ENCODE measurements around the gene PPP6R2.
A peak's percentile ranks its signal among the peaks of the same experiment; 100 is the strongest.
"Not testable (repeated sequence)": the region's sequence is repeated elsewhere in the genome, so short reads cannot be mapped to it uniquely, and the experiment has no call there.

The PPP6R2 gene

DNA sequence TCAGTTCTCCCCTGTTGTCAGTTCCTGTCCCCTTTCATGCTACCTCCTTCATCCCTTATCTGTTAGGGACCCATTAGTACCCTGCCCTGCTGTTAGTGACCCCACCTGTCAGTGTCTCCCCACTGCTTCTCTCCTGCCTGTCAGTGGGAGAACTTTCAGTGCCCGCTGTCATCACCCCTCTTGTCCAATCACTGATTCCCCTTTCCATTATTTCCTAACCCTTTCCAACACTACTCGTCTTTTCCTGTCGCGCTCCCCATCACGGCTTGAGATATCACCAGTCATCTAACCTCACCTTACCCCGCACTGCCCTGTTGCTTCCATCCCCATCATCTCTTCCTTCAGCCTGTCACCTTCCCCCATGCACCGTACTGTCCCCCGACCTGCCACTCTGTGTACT is 4.0 kb downstream of the PPP6R2 start:
- no peak for DNase-seq

- DNase-seq, result no peak
These were observed 4.9 kb downstream of the PPP6R2 start for GRCh38 chr22:50348058-50348457.

GRCh38 chr22:50356186-50356585 is 13.1 kb downstream of the PPP6R2 start:
- no peak for DNase-seq

- DNase-seq, result no peak
These were observed 14.1 kb downstream of the PPP6R2 start for GRCh38 chr22:50357222-50357621.

GRCh38 chr22:50357756-50358155 is 14.6 kb downstream of the PPP6R2 start:
- no peak for DNase-seq

GRCh38 chr22:50360578-50360977 is 17.5 kb downstream of the PPP6R2 start:
- no peak for DNase-seq

DNA sequence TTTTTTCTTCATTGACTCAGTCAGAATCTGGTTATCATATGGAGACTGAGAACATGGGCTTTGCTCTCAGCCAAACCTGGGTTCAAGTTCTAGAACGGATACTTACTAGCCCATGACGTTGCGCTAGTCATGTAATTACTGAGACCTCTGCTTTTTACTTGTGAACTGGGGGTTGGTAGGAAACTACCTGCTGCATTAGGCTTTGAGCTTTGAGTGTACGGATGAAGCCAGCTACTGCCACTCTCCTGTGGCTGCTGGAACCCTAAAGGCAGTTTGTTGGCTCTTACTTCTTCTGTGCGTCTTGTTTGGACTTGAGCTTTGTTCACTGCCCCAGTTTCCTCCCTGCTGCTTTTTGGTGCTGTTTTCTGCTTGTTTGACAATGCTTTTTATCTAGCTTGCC is 18.1 kb downstream of the PPP6R2 start:
- no peak for DNase-seq

GRCh38 chr22:50361688-50362087 is 18.6 kb downstream of the PPP6R2 start:
- no peak for DNase-seq

- DNase-seq, result no peak
These were observed 20.2 kb downstream of the PPP6R2 start for GRCh38 chr22:50363166-50363802.

DNA sequence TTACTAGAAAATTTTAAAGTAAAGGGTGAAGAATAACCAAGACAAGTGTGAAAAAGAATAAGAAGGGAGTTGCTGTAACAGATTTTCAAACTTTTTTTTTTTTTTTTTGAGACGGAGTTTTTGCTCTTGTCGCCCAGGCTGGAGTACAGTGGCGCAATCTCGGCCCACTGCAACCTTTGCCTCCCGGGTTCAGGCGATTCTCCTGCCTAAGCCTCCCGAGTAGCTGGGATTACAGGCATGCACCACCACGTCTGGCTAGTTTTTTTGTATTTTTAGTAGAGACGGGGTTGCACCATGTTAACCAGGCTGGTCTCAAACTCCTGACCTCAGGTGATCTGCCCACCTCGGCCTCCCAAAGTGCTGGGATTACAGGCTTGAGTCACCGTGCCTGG is 20.7 kb downstream of the PPP6R2 start:
- DNase-seq, result not testable (repeated sequence)

- no peak for DNase-seq
These were observed 24.8 kb downstream of the PPP6R2 start for GRCh38 chr22:50367778-50368500.

DNA sequence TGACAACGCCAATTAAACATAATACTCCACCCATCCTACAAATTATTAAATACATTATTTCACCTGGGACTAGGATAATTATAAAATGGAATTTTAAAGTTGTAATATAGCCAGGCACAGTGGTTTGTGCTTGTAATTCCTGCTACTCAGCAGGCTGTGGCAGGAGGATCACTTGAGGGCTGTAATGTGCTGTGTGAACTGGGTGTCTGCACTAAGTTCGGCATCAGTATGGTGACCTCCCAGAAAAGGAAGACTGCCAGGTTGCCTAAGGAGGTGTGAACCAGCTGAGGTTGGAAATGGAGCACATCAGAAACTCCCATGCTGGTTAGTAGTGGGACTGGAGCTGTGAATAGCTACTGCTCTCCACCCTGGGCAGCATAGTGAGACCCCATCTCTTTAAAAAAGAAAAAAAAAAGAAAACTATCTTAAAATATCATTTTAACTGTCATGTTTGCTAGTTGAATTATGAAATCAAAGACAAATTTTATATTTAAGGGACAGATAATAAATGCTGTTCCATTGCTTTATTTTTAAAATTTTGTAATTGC is 28.0 kb downstream of the PPP6R2 start:
- DNase-seq, result no peak

DNA sequence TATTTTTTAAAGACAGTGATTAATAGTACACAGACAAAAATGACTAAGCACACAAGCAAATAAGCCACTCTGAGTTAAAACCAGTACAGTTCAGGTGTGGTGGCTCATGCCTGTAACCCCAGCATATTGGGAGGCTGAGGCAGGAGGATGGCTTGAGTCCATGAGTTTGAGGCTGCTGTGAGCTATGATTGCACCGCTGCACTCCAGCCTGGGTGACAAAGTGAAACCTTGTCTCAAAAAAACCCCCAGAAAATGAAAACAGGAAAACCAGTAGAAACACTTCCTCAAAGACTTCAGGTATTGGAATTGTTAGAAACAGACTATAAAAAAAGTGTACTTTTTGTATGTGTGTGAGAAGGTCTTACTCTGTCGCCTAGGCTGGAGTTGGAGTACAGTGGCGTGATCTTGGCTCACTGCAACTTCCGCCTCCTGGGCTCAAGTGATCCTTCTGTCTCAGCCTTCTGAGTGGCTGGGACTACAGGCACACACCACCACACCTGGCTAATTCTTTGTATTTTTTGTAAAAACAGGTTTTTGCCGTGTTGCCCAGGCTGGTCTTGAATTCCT is 33.0 kb downstream of the PPP6R2 start:
- no peak for DNase-seq

DNA sequence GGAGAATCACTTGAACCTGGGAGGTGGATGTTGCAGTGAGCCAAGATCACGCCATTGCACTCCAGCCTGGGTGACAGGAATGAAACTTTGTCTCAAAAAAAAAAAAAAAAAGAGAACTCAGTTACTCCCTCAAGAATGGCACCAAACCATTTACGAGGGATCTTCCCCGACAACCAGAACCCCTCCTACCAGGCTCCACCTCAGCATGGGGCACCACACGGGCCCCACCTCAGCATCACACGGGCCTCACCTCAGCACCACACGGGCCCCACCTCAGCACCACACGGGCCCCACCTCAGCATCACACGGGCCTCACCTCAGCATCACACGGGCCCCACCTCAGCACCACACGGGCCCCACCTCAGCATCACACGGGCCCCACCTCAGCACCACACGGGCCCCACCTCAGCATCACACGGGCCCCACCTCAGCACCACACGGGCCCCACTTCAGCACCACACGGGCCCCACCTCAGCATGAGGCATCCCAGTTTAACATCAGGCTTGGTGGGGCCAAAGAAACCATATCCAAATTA is 38.0 kb downstream of the PPP6R2 start:
- not testable (repeated sequence) for DNase-seq

DNA sequence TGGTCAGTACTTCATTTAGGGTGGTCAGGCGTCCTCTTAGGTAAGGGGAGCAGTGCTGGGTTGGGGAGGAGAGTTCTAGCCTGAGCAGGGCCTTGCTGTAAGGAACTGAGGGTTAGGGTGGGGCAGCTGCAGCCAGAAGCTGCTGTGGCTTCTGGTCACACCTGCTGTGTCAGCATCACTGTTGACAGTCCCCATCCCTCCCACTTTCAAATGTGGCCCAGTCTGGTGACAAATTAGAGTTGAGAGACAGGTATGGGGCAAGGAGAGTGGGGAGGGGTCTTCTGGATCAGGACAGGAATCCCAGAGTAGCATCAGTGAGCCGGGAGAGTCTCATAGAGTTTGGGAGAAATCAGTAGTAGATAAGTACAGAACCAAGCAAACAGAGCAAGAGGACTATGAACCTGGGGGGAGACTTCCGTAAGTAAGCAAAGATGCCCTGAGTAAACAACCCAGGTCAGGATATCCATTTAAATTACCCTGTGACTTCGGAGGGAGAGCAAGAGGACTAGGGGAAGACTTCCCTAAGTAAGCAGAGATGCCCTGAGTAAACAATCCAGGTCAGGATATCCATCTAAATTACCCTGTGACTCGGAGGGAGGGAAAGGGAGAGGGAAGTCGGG is 53.7 kb downstream of the PPP6R2 start:
- DNase-seq, result no peak

DNA sequence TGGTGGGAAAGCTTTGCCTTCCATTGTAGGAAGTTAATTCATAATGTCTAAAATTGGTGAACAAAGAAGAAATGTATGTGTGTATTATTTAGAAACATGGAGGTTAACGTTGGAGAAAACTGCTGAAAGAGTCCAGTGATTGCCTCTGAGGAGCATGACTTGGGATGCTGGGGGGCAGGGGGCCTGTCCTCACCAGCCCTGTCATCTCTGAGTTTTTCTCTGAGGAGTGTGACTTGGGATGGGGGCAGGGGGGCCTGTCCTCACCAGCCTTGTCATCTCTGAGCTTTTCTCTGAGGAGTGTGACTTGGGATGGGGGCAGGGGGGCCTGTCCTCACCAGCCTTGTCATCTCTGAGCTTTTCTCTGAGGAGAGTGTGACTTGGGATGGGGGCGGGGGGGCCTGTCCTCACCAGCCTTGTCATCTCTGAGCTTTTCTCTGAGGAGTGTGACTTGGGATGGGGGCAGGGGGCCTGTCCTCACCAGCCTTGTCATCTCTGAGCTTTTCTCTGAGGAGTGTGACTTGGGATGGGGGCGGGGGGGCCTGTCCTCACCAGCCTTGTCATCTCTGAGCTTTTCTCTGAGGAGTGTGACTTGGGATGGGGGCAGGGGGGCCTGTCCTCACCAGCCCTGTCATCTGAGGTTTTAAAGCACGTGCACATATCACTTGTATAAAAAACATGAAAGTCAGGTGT is 54.4 kb downstream of the PPP6R2 start:
- DNase-seq, result not testable (repeated sequence)

DNA sequence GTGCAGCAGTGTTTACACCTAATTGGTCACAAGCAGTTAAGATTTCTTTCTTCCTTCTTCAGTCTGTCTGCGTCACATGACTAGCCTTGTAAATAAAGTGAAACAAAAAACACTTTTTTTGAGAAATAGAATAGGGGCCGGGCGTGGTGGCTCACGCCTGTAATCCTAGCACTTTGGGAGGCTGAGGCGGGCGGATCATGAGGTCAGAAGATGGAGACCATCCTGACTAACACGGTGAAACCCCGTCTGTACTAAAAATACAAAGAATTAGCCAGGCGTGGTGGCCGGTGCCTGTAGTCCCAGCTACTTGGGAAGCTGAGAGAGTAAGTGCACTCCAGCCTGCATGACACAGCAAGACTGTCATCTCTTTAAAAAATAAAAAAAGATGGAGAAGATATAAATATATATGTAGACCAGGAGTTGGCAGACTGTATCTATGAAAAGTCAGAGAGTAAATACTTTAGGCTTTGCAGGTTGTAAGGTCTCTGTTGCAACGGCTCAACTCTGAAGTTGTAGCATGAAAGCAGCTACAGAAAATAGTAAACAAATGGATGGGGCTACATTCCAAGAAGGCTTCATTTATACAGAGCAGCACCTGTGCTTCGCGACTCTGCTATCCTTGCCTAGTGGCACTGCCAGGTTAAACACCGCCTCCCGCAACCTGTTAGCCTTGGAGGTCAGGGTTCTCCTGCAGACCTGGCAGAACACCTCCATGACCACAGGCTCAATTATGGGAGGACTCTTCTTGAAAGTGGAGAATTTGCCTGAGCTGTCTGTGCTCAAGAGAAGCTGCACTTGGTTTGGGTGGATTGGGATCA is 55.9 kb downstream of the PPP6R2 start:
- DNase-seq, result no peak

GRCh38 chr22:50399751-50400331 is 56.7 kb downstream of the PPP6R2 start:
- DNase-seq, result peak; percentile 65

GRCh38 chr22:50400406-50400805 is 57.3 kb downstream of the PPP6R2 start:
- no peak for DNase-seq

DNA sequence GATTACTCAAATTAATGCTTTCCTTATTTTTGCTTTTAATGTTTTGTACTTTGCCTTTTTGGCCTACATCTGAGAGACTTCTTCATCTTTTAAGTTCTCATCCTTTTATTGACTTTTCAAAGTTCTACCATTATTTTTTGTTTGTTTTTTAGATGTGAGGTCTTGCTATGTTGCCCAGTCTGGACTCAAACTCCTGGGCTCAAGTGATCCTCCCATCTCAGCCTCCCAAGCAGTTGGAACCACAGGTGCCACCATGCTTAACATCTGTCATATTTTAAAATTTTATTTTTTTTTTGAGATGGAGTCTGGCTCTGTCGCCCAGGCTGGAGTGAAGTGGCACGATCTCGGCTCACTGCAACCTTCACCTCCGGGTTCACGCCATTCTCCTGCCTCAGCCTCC is 57.8 kb downstream of the PPP6R2 start:
- DNase-seq, result no peak

GRCh38 chr22:50401907-50402306 is 58.8 kb downstream of the PPP6R2 start:
- no peak for DNase-seq
